ENCODE results near the gene SERTAD3. TPM values are rescaled to one million over a fixed set of nuclear protein-coding genes. Genes with fewer than 3 reads are reported as not detected.

The SERTAD3 gene
- total and polyA plus RNA-seq, 2 experiments from 2014 or later, result 37.9 to 41.2 TPM

- no peaks in the 10 kb centered on the region for H3F3A ChIP-seq (ENCODE audit: insufficient read depth)
- H3K4me2 ChIP-seq (ENCODE audit: unreplicated experiment), result no peak overlapping the region
- no peak overlapping the region for H3K4me3 ChIP-seq
- H3K27me3 ChIP-seq (replicated peaks; ENCODE audit: insufficient read depth), result no peaks in the 10 kb centered on the region
- 63 to 66% methylated on average over 20 to 22 of the region's 22 CpGs for WGBS, 2 experiments (ENCODE audit: low coverage in 1 of 2, low lambda C conversion rate in 2 of 2, missing lambda C conversion rate in 2 of 2)
- no peak for TF ChIP-seq EZH2phosphoT487 (IDR thresholded peaks at IDR 0.05; ENCODE audit: insufficient read depth, low read depth)
- TF ChIP-seq EZH2 (IDR thresholded peaks at IDR 0.05; ENCODE audit: insufficient read depth, poor library complexity, severe bottlenecking), result no peak
- H4K20me1 ChIP-seq (ENCODE audit: insufficient read depth), result no peaks in the 10 kb centered on the region
- H3K9me3 ChIP-seq (ENCODE audit: low read depth), result no peaks in the 10 kb centered on the region
- no peaks in the 10 kb centered on the region for H3K4me1 ChIP-seq (ENCODE audit: insufficient read depth)
- H3K36me3 ChIP-seq (ENCODE audit: low read depth), result no peaks in the 10 kb centered on the region
- no peak overlapping the region for H2AFZ ChIP-seq
- in situ Hi-C loops (cut with MboI), result no loop called here
- H3K9ac ChIP-seq, result no peak overlapping the region
- no peaks in the 10 kb centered on the region for H3K79me2 ChIP-seq (ENCODE audit: insufficient read depth)
- no peak overlapping the region for H3K27ac ChIP-seq
- H3K9me2 ChIP-seq (ENCODE audit: insufficient read depth), result no peaks in the 10 kb centered on the region
- no peak for DNase-seq
These were observed 36.2 kb downstream of the SERTAD3 start for GRCh38 chr19:40407714-40408597.

GRCh38 chr19:40403262-40403984, 40.7 kb downstream of the SERTAD3 start:
- H3K36me3 ChIP-seq (ENCODE audit: low read depth), result no peaks in the 10 kb centered on the region
- DNase-seq, result peak; percentile 91
- no peaks in the 10 kb centered on the region for H4K20me1 ChIP-seq (ENCODE audit: insufficient read depth)
- H3K4me1 ChIP-seq (ENCODE audit: insufficient read depth), result no peaks in the 10 kb centered on the region
- H2AFZ ChIP-seq, result peak overlapping the region; percentile 96
- H3K79me2 ChIP-seq (ENCODE audit: insufficient read depth), result no peaks in the 10 kb centered on the region
- H3K4me3 ChIP-seq, result peak overlapping the region; percentile 79
- no peaks in the 10 kb centered on the region for H3K9me3 ChIP-seq (ENCODE audit: low read depth)
- H3F3A ChIP-seq (ENCODE audit: insufficient read depth), result no peaks in the 10 kb centered on the region
- no peaks in the 10 kb centered on the region for H3K27me3 ChIP-seq (replicated peaks; ENCODE audit: insufficient read depth)
- H3K27ac ChIP-seq, result peak overlapping the region; percentile 51
- peak overlapping the region; percentile 76 for H3K9ac ChIP-seq
- in situ Hi-C loops (cut with MboI), result no loop called here
- H3K4me2 ChIP-seq (ENCODE audit: unreplicated experiment), result peak overlapping the region; percentile 92
- no peaks in the 10 kb centered on the region for H3K9me2 ChIP-seq (ENCODE audit: insufficient read depth)
- TF ChIP-seq EZH2phosphoT487 (IDR thresholded peaks at IDR 0.05; ENCODE audit: insufficient read depth, low read depth) (no peak), EZH2 (IDR thresholded peaks at IDR 0.05; ENCODE audit: insufficient read depth, poor library complexity, severe bottlenecking) (no peak)
- 1 to 2% methylated on average over 35 to 41 of the region's 41 CpGs for WGBS, 2 experiments (ENCODE audit: low coverage in 1 of 2, low lambda C conversion rate in 2 of 2, missing lambda C conversion rate in 2 of 2)

GRCh38 chr19:40400559-40400958, 43.6 kb downstream of the SERTAD3 start:
- Histone ChIP-seq H3K9me2 (ENCODE audit: insufficient read depth) (no peaks in the 10 kb centered on the region), H3K4me2 (ENCODE audit: unreplicated experiment) (no peak overlapping the region), H3K9me3 (ENCODE audit: low read depth) (no peaks in the 10 kb centered on the region), H3K27me3 (replicated peaks; ENCODE audit: insufficient read depth) (no peaks in the 10 kb centered on the region), H3K36me3 (ENCODE audit: low read depth) (no peaks in the 10 kb centered on the region), H3K4me3 (no peak overlapping the region), H3K27ac (no peak overlapping the region), H3F3A (ENCODE audit: insufficient read depth) (no peaks in the 10 kb centered on the region), H3K79me2 (ENCODE audit: insufficient read depth) (no peaks in the 10 kb centered on the region), H3K9ac (no peak overlapping the region), H3K4me1 (ENCODE audit: insufficient read depth) (no peaks in the 10 kb centered on the region), H4K20me1 (ENCODE audit: insufficient read depth) (no peaks in the 10 kb centered on the region), H2AFZ (no peak overlapping the region)
- in situ Hi-C loops (cut with MboI), result no loop called here
- 26 to 33% methylated on average over 3 of the region's 3 CpGs for WGBS, 2 experiments (ENCODE audit: low coverage in 1 of 2, low lambda C conversion rate in 2 of 2, missing lambda C conversion rate in 2 of 2)
- no peak for TF ChIP-seq EZH2 (IDR thresholded peaks at IDR 0.05; ENCODE audit: insufficient read depth, poor library complexity, severe bottlenecking)
- TF ChIP-seq EZH2phosphoT487 (IDR thresholded peaks at IDR 0.05; ENCODE audit: insufficient read depth, low read depth), result no peak
- DNase-seq, result peak; percentile 51

- Histone ChIP-seq H3K4me3 (no peak overlapping the region), H4K20me1 (ENCODE audit: insufficient read depth) (no peaks in the 10 kb centered on the region), H3F3A (ENCODE audit: insufficient read depth) (no peaks in the 10 kb centered on the region), H3K36me3 (ENCODE audit: low read depth) (no peaks in the 10 kb centered on the region), H3K79me2 (ENCODE audit: insufficient read depth) (no peaks in the 10 kb centered on the region), H3K9ac (no peak overlapping the region), H3K27me3 (replicated peaks; ENCODE audit: insufficient read depth) (no peaks in the 10 kb centered on the region), H2AFZ (no peak overlapping the region), H3K27ac (no peak overlapping the region), H3K9me2 (ENCODE audit: insufficient read depth) (no peaks in the 10 kb centered on the region), H3K4me2 (ENCODE audit: unreplicated experiment) (no peak overlapping the region), H3K4me1 (ENCODE audit: insufficient read depth) (no peaks in the 10 kb centered on the region), H3K9me3 (ENCODE audit: low read depth) (no peaks in the 10 kb centered on the region)
- TF ChIP-seq EZH2 (IDR thresholded peaks at IDR 0.05; ENCODE audit: insufficient read depth, poor library complexity, severe bottlenecking) (no peak), EZH2phosphoT487 (IDR thresholded peaks at IDR 0.05; ENCODE audit: insufficient read depth, low read depth) (no peak)
- peak; percentile 37 for DNase-seq
- in situ Hi-C loops (cut with MboI), result no loop called here
- 52 to 56% methylated on average over 38 to 47 of the region's 49 CpGs for WGBS, 2 experiments (ENCODE audit: low coverage in 1 of 2, low lambda C conversion rate in 2 of 2, missing lambda C conversion rate in 2 of 2)
These were observed 45.6 kb downstream of the SERTAD3 start for GRCh38 chr19:40398417-40399131.

Measured in GM23248 (cell line).